Esophagus (tissue), 2 donors: Measurements from ENCODE around the gene FAM120A. TPM values are rescaled to one million over a fixed set of nuclear protein-coding genes. Genes with fewer than 3 reads are reported as not detected.

Source experiments
- H3K27ac ChIP-seq, 2 donors: one replicate each; pipeline ENCODE4 v1.5.1; 2013; ENCODE audit warnings: low read depth in 2 of 2, mild to moderate bottlenecking in 2 of 2, inconsistent platforms in 1 of 2, low read length in 1 of 2, moderate library complexity in 1 of 2
- H3K27me3 ChIP-seq, 2 donors: one replicate each; pipeline ENCODE4 v1.6.1; 2013; ENCODE audit warnings: low read length in 2 of 2, control low read depth in 1 of 2, mild to moderate bottlenecking in 1 of 2; ENCODE audit not compliant: insufficient read depth in 2 of 2, control insufficient read depth in 1 of 2
- H3K36me3 ChIP-seq, 2 donors: one replicate each; pipeline ENCODE4 v1.6.1; 2013; ENCODE audit warnings: low read length in 1 of 2; ENCODE audit not compliant: control insufficient read depth in 2 of 2, insufficient read depth in 2 of 2
- H3K4me1 ChIP-seq, 2 donors: one replicate each; pipeline ENCODE4 v1.6.1; 2013; ENCODE audit warnings: low read length in 1 of 2; ENCODE audit not compliant: control insufficient read depth in 2 of 2, insufficient read depth in 2 of 2
- H3K4me3 ChIP-seq, 2 donors: one replicate each; pipeline ENCODE4 v1.5.1; 2013; ENCODE audit warnings: low read length in 2 of 2, mild to moderate bottlenecking in 2 of 2, low read depth in 1 of 2, moderate library complexity in 1 of 2
- H3K9me3 ChIP-seq, 2 donors: one replicate each; pipeline ENCODE4 v1.6.1; 2013; ENCODE audit warnings: mild to moderate bottlenecking in 2 of 2, low read depth in 1 of 2, low read length in 1 of 2, moderate library complexity in 1 of 2; ENCODE audit not compliant: control insufficient read depth in 2 of 2, insufficient read depth in 1 of 2
- WGBS, 2 donors: extraction: QIAGEN DNeasy Blood & Tissue Kit; methylation state at CpG; one replicate each; pipeline ENCODE4 v1.1.7; 2013; 5-methylcytosine and 5-hydroxymethylcytosine counted together
- polyA plus RNA-seq, 2 donors: library from polyadenylated mRNA; stranded (reverse); fragments of 200-250 nt; gene quantifications; one replicate each; pipeline ENCODE4 v1.2.3, GENCODE V29; 2013
- donor health status: healthy with polysubstance abuse.
- donor health status: Bipolar disorder and iron deficiency.

The FAM120A gene
- polyA plus RNA-seq, result 10 to 100 TPM; 31.3 to 32.1 TPM

GRCh38 chr9:93450945-93451815 lies at the start of gene FAM120A:
Gene FAM120A, plus strand, starts transcription at chr9:93451685. Its CDS starts 231 bp downstream, at chr9:93451916.
- 0% methylated on average over 75 to 100 of the region's 100 CpGs for whole genome bisulfite sequencing, 2 donors
- no peaks in the 10 kb centered on the region for H3K27me3 ChIP-seq
- H3K9me3 ChIP-seq, result no peaks in the 10 kb centered on the region
- H3K4me3 ChIP-seq, result peak within 1 kb of the TSS; percentile 85 to 91
- peaks cover 0 to 2% of the 10 kb centered on the region in 2 donors for H3K4me1 ChIP-seq
- peaks cover 10% of the 10 kb centered on the region in 2 donors for H3K36me3 ChIP-seq
- H3K27ac ChIP-seq, result peak within 1 kb of the TSS; percentile 99 to 100

- H3K4me1 ChIP-seq, result no peaks in the 10 kb centered on the region
- H3K36me3 ChIP-seq, result no peaks in the 10 kb centered on the region
- H3K4me3 ChIP-seq, result no peak overlapping the region
- H3K27ac ChIP-seq, result no peak overlapping the region
- no peaks in the 10 kb centered on the region for H3K9me3 ChIP-seq
- H3K27me3 ChIP-seq, result peaks cover 0 to 4% of the 10 kb centered on the region in 2 donors
- 92 to 94% methylated on average over 5 of the region's 5 CpGs for WGBS, 2 donors
These were observed 45.1 kb upstream of the FAM120A start for GRCh38 chr9:93406371-93406770.

GRCh38 chr9:93413530-93413929 lies 38.0 kb upstream of the FAM120A start:
- no peaks in the 10 kb centered on the region for H3K36me3 ChIP-seq
- no peaks in the 10 kb centered on the region for H3K4me1 ChIP-seq
- H3K4me3 ChIP-seq, result no peak overlapping the region
- no peaks in the 10 kb centered on the region for H3K27me3 ChIP-seq
- H3K27ac ChIP-seq, result no peak overlapping the region
- H3K9me3 ChIP-seq, result peaks cover 0 to 7% of the 10 kb centered on the region in 2 donors

- 64 to 72% methylated on average over 2 of the region's 2 CpGs for WGBS, 2 donors
- H3K36me3 ChIP-seq, result no peaks in the 10 kb centered on the region
- H3K27ac ChIP-seq, result no peak overlapping the region
- H3K4me3 ChIP-seq, result no peak overlapping the region
- H3K9me3 ChIP-seq, result peaks cover 0 to 15% of the 10 kb centered on the region in 2 donors
- H3K27me3 ChIP-seq, result no peaks in the 10 kb centered on the region
- H3K4me1 ChIP-seq, result no peaks in the 10 kb centered on the region
These were observed 36.3 kb upstream of the FAM120A start for GRCh38 chr9:93415176-93415690.

GRCh38 chr9:93416530-93417235 lies 34.8 kb upstream of the FAM120A start:
- Histone ChIP-seq H3K4me1 (no peaks in the 10 kb centered on the region), H3K27ac (no peak overlapping the region), H3K36me3 (no peaks in the 10 kb centered on the region), H3K27me3 (no peaks in the 10 kb centered on the region), H3K9me3 (peaks cover 0 to 16% of the 10 kb centered on the region in 2 donors), H3K4me3 (no peak overlapping the region)
- 86 to 88% methylated on average over 8 of the region's 8 CpGs for WGBS, 2 donors

- Histone ChIP-seq H3K36me3 (no peaks in the 10 kb centered on the region), H3K4me3 (no peak overlapping the region), H3K9me3 (peaks cover 0 to 16% of the 10 kb centered on the region in 2 donors), H3K27me3 (no peaks in the 10 kb centered on the region), H3K27ac (no peak overlapping the region), H3K4me1 (no peaks in the 10 kb centered on the region)
- 92 to 95% methylated on average over 1 of the region's 1 CpG for WGBS, 2 donors
These were observed 33.9 kb upstream of the FAM120A start for GRCh38 chr9:93417538-93417937.

- Histone ChIP-seq H3K27me3 (no peaks in the 10 kb centered on the region), H3K4me1 (no peaks in the 10 kb centered on the region), H3K27ac (no peak overlapping the region), H3K4me3 (no peak overlapping the region), H3K36me3 (no peaks in the 10 kb centered on the region), H3K9me3 (peaks cover 0 to 16% of the 10 kb centered on the region in 2 donors)
- WGBS, 2 donors, result 88 to 93% methylated on average over 1 of the region's 1 CpG
These were observed 32.5 kb upstream of the FAM120A start for GRCh38 chr9:93419023-93419422.

- Histone ChIP-seq H3K27me3 (no peaks in the 10 kb centered on the region), H3K4me1 (no peaks in the 10 kb centered on the region), H3K4me3 (no peak overlapping the region), H3K27ac (no peak overlapping the region), H3K9me3 (peaks cover 0 to 9% of the 10 kb centered on the region in 2 donors), H3K36me3 (no peaks in the 10 kb centered on the region)
- 52 to 60% methylated on average over 10 of the region's 10 CpGs for WGBS, 2 donors
These were observed 28.4 kb upstream of the FAM120A start for GRCh38 chr9:93422977-93423616.

GRCh38 chr9:93427655-93428379 lies 23.7 kb upstream of the FAM120A start:
- Histone ChIP-seq H3K9me3 (no peaks in the 10 kb centered on the region), H3K4me3 (no peak overlapping the region), H3K36me3 (no peaks in the 10 kb centered on the region), H3K4me1 (no peaks in the 10 kb centered on the region), H3K27ac (no peak overlapping the region), H3K27me3 (no peaks in the 10 kb centered on the region)
- WGBS, 2 donors, result 76 to 83% methylated on average over 5 of the region's 5 CpGs
